Smooth muscle cell of the umbilical artery (primary cell): ENCODE measurements around the gene MAGOHB. TPM values are rescaled to one million over a fixed set of nuclear protein-coding genes. Genes with fewer than 3 reads are reported as not detected.

Experiments
- total RNA-seq: library from RNA; depleted of rRNA; stranded (reverse); fragments of >200 nt; gene quantifications from 2 replicates; pipeline ENCODE4 v1.2.3, GENCODE V29; 2014

MAGOHB gene
- 21.4 and 22.7 TPM in 2 replicates for total RNA-seq

GRCh38 chr12:10613349-10614055 is at the start of gene MAGOHB:
TSS of gene MAGOHB (minus strand) at chr12:10613609. CDS start at chr12:10613532, 77 bp downstream.

Other genes starting within 250 kb of the MAGOHB start
- not detected in 2 replicates for gene KLRK1, start 223.6 kb downstream of the MAGOHB start, total RNA-seq
- not detected in 2 replicates for gene KLRC4, start 203.9 kb downstream of the MAGOHB start, total RNA-seq
- not detected in 2 replicates for gene KLRC3, start 193.0 kb downstream of the MAGOHB start, total RNA-seq
- not detected in 2 replicates for gene KLRC2, start 177.6 kb downstream of the MAGOHB start, total RNA-seq
- gene KLRC1, start 160.2 kb downstream of the MAGOHB start, total RNA-seq, result not detected in 2 replicates
- 0.59 and 0.69 TPM in 2 replicates for gene EIF2S3B, start 107.7 kb downstream of the MAGOHB start, total RNA-seq
- gene STYK1, start 60.4 kb upstream of the MAGOHB start, total RNA-seq, result 1.6 TPM in 1 of 2 replicates, not detected in the other
- gene YBX3, start 109.7 kb upstream of the MAGOHB start, total RNA-seq, result 42.8 and 112 TPM in 2 replicates
- not detected in 2 replicates for gene TAS2R7, start 189.0 kb upstream of the MAGOHB start, total RNA-seq
- not detected in 2 replicates for gene TAS2R8, start 193.7 kb upstream of the MAGOHB start, total RNA-seq
- 0.30 and 0.37 TPM in 2 replicates for gene TAS2R9, start 196.6 kb upstream of the MAGOHB start, total RNA-seq
- gene TAS2R10, start 212.7 kb upstream of the MAGOHB start, total RNA-seq, result 0.59 and 2.4 TPM in 2 replicates
- gene PRR4, start 235.9 kb upstream of the MAGOHB start, total RNA-seq, result 1.2 and 2.0 TPM in 2 replicates